BE2C (cell line): ENCODE results near the gene S100A8.

ENCODE experiments used
- DNase-seq: peaks from one replicate; pipeline ENCODE4 v3.0.0-alpha.2; 2020
- H3K27me3 ChIP-seq: fragments of 250-450 bp; sonication (Bioruptor Pico); 2 replicates; pipeline ENCODE4 v1.5.1; 2020; ENCODE audit warnings: mild to moderate bottlenecking
- H3K36me3 ChIP-seq: fragments of 250-450 bp; sonication (Bioruptor Pico); 2 replicates; pipeline ENCODE4 v1.5.1; 2020; ENCODE audit warnings: mild to moderate bottlenecking
- H3K4me1 ChIP-seq: fragments of 250-450 bp; sonication (Bioruptor Pico); 2 replicates; pipeline ENCODE4 v1.5.1; 2020
- H3K4me3 ChIP-seq: 2 replicates; pipeline ENCODE4 v1.5.1; 2011; ENCODE audit warnings: low read depth, low read length
- H3K9me3 ChIP-seq: fragments of 250-450 bp; sonication (Bioruptor Pico); 2 replicates; pipeline ENCODE4 v1.5.1; 2020
- TF ChIP-seq, protein P1 (sequence below): IDR thresholded peaks from 2 replicates; pipeline ENCODE4 v1.5.1; 2012; ENCODE audit warnings: mild to moderate bottlenecking, low read depth, low read length

Gene S100A8

DNA sequence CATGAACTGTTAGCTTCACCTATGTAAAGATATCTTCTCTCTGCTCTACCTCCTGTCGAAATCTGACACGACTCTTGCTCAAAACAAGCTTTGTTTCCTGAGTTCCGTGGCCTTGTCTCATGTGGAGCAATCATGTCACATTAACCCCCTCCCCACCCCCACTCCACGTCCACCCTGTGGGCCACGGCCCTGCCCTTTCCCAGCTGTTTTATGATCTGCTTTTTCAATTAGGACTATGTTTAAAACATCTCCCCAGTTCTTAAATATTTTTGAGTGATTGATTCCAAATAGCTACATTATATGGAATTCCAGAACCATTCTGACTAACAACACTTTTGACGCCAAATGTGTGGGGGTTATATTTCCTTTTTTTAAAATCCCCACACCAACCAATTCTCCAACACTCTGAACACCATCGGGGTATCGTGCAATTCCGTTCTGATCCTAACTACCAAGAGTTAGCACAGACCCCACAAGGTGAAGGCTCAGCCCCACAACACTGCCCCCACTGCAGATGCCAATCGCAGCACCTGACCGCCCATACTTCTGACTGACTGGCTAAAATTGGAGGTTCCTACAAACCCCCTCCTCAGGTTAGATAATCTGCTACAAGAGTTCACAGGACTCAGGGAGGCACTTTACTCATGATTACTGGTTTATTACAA lies 12.7 kb upstream of the S100A8 start:
- H3K4me1 ChIP-seq, result no peaks in the 10 kb centered on the region
- H3K27me3 ChIP-seq, result peaks cover 30% of the 10 kb centered on the region
- DNase-seq, result no peak
- no peaks in the 10 kb centered on the region for H3K36me3 ChIP-seq
- no peaks in the 10 kb centered on the region for H3K9me3 ChIP-seq
- H3K4me3 ChIP-seq, result no peak overlapping the region
- TF ChIP-seq, protein P1, sequence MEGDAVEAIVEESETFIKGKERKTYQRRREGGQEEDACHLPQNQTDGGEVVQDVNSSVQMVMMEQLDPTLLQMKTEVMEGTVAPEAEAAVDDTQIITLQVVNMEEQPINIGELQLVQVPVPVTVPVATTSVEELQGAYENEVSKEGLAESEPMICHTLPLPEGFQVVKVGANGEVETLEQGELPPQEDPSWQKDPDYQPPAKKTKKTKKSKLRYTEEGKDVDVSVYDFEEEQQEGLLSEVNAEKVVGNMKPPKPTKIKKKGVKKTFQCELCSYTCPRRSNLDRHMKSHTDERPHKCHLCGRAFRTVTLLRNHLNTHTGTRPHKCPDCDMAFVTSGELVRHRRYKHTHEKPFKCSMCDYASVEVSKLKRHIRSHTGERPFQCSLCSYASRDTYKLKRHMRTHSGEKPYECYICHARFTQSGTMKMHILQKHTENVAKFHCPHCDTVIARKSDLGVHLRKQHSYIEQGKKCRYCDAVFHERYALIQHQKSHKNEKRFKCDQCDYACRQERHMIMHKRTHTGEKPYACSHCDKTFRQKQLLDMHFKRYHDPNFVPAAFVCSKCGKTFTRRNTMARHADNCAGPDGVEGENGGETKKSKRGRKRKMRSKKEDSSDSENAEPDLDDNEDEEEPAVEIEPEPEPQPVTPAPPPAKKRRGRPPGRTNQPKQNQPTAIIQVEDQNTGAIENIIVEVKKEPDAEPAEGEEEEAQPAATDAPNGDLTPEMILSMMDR, result no peak

DNA sequence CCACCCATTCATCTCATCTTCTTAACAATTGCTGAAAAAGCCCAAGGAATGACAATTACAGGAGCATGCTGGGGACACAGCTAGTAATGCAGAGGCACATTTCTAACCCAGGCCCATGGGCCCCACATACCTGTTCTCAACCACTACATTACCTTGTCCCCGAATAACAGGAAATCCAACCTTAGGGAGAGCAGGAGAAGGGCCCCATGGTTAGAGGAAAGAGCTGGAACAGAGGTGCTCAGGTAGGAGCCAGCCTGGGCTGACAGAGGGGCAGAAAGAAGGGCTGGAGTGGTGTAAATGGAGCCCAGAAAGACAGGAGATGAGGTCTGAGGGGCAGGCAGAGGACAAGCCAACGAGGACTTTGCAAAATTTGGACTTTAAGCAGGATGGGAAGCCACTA lies 11.4 kb upstream of the S100A8 start:
- Histone ChIP-seq H3K4me3 (no peak overlapping the region), H3K4me1 (no peaks in the 10 kb centered on the region), H3K9me3 (no peaks in the 10 kb centered on the region), H3K27me3 (peaks cover 30% of the 10 kb centered on the region), H3K36me3 (no peaks in the 10 kb centered on the region)
- no peak for DNase-seq
- TF ChIP-seq, protein P1, result no peak

DNA sequence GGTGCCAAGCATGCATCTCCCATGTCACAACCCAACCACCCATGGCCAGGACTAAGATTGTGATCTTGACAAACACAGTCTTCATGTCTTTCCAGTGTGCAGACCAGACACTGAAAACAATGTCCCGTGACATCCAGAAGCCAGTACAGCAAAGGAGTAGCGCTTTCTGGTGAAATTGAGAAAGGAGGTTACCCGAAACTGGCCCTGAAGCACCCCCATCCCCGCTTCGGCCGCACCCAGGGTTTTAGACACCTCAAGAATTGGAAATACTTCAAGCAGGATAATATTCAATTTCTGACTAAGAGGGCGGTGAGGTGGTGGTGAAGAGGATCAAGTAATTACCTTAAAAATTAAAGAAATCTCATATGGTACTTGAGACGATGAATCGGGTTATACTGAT lies 10.6 kb upstream of the S100A8 start:
- no peak for DNase-seq
- no peaks in the 10 kb centered on the region for H3K36me3 ChIP-seq
- H3K4me3 ChIP-seq, result no peak overlapping the region
- TF ChIP-seq, protein P1, result no peak
- no peaks in the 10 kb centered on the region for H3K9me3 ChIP-seq
- peaks cover 36% of the 10 kb centered on the region for H3K27me3 ChIP-seq
- no peaks in the 10 kb centered on the region for H3K4me1 ChIP-seq

DNA sequence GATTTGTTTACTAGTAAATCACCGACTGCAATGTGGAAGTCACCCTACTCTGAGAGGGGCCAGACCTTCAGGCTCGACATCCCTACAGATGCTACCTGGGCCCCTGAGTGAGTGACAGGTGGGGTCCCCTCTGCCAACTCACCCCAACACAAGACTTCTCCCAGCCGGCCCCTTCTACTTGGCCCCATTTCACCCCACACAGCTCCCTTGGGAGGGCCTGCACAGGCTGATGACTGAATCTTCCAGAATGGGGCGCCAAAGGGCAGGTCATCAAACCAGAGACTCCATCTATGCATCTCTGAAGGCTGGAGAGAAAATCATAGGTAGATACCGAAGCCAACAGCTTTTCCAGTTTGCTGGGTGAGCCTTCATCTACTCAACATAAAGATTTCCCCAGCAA lies 9.4 kb upstream of the S100A8 start:
- Histone ChIP-seq H3K36me3 (no peaks in the 10 kb centered on the region), H3K9me3 (no peaks in the 10 kb centered on the region), H3K27me3 (peaks cover 40% of the 10 kb centered on the region), H3K4me3 (no peak overlapping the region), H3K4me1 (no peaks in the 10 kb centered on the region)
- TF ChIP-seq, protein P1, result peak; percentile 28; the same call in 1 of the 2 replicates
- DNase-seq, result peak; percentile 27

DNA sequence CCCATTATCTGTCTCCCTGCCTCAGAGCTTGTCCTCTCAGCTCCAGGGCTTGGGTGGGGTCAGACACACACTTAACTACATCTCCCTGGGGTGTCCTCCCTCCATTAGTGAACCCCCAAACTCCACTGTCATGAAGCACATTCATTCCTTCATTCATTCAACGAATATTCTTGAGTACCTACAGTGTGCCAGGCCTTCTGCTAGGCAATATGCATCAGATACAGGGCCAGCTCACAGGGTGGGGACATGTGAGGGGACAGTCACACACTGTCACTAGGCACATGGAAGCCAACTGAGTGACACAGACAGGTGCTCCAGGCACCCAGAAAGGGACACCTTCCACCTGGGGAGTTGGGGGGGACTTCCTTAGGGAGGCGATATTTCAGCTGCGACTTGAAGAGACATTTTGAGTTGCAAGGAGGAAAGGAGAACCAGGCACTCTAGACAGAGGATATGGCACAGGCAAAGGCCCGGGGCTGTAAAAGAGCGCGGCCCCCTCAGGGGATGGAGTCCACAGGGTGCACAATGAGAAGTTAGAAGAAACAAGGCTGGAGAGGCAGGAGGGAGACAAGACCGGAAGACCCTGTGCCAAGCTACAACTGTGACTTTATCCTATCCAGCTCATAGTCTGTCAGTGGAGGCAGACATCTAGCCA lies 8.7 kb upstream of the S100A8 start:
- Histone ChIP-seq H3K9me3 (no peaks in the 10 kb centered on the region), H3K36me3 (no peaks in the 10 kb centered on the region), H3K4me3 (no peak overlapping the region), H3K4me1 (no peaks in the 10 kb centered on the region), H3K27me3 (peaks cover 40% of the 10 kb centered on the region)
- TF ChIP-seq, protein P1, result no peak
- no peak for DNase-seq
